ENCODE measurements around the gene FTH1. TPM values are rescaled to one million over a fixed set of nuclear protein-coding genes. Genes with fewer than 3 reads are reported as not detected.
"Not testable (repeated sequence)": the region's sequence is repeated elsewhere in the genome, so short reads cannot be mapped to it uniquely, and the experiment has no call there.

FTH1 gene
- total RNA-seq, 1 experiment from 2014 or later, result 651 TPM

- DNase-seq (ENCODE audit: low spot score), result peak; percentile 24
These were observed 4.0 kb downstream of the FTH1 start for GRCh38 chr11:61963282-61964057.

DNA sequence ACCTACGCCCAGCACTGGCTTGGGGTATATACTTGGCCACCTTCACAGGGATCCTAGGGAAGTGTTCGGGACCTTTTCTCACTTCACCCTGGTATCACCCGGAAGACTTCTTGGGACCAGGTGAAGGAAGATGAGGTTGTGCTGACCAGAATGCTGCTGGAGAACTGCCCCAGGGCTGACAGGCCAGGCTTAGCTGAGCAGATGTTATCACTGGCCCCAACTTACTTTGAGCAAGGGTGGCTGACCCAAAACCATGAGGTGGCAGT is 4.5 kb downstream of the FTH1 start:
- no peak for DNase-seq (ENCODE audit: low spot score)

DNA sequence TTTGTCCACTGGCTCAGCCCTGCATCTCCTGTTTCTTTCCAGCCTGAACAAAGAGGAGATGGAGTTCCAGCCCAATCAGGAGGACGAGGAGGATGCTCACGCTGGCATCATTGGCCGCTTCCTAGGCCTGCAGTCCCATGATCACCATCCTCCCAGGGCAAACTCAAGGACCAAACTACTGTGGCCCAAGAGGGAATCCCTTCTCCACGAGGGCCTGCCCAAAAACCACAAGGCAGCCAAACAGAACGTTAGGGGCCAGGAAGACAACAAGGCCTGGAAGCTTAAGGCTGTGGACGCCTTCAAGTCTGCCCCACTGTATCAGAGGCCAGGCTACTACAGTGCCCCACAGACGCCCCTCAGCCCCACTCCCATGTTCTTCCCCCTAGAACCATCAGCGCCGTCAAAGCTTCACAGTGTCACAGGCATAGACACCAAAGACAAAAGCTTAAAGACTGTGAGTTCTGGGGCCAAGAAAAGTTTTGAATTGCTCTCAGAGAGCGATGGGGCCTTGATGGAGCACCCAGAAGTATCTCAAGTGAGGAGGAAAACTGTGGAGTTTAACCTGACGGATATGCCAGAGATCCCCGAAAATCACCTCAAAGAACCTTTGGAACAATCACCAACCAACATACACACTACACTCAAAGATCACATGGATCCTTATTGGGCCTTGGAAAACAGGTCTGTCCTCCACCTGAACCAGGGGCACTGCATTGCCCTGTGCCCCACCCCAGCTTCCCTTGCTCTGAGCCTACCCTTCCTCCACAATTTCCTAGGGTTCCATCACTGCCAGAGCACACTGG is 5.0 kb downstream of the FTH1 start:
- DNase-seq (ENCODE audit: low spot score), result no peak

DNA sequence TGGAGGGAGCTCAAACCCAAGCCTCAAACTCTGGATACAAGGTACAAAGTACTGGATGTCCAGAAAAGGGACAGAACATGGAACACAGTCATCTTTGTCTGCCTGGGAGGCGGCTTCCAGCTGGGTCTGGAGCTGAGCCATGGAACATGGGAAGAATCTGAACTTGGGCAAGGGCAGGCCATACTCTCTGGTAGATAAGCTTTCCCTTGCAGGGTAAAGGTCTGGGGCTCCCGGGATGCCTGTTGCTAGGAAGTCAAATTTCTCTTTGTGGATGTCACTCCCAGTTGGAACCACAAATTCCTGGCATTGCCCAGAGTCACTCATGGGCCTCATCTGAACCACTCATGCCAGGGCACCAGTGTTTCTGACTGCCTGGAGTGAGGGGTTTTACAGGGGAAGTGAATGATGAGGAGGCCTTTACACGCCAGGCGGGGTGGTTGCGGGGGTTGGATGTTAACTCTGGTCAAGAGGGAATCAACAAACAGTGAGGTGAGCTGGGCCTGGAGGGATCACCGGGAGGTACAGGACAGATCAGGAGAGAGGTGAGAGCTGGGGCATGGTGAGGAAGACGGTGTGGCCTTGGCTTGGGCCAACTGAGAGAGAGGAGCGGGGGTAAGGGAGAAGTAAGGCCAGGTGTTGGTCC is 5.7 kb downstream of the FTH1 start:
- peak; percentile 81 for DNase-seq (ENCODE audit: low spot score)

DNA sequence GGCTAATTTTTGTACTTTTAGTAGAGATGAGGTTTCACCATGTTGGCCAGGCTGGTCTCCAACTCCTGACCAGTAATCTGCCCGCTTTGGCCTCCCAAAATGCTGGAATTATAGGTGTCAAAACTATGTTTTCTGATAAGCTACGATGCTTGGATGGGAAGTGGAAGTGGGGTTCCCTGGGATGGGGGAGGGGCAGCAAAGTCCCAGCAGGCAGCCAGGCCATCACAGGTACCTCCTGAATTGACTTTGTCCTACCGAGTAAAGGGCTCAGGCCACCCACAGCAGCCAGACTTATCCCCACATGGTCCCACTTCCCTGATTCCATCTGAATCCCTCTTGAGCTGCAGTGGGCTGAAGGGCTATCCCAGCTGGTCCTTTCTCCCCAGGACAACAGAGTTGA is 6.9 kb downstream of the FTH1 start:
- no peak for DNase-seq (ENCODE audit: low spot score)

DNA sequence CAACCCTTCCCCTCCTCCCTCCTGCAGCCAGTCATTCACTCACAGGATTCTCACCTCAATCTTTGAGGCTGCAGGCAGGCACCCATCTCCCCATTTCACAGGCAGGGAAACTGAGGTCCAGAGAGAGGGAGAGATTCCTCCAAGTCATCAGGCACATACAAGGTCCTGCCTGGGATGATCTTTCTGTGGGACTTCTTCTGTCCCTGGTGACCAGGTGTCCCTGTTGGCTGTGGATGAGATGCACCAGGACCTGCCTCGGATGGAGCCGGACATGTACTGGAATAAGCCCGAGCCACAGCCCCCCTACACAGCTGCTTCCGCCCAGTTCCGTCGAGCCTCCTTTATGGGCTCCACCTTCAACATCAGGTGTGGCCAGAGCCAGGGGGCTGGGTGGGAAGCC is 7.8 kb downstream of the FTH1 start:
- no peak for DNase-seq (ENCODE audit: low spot score)

- DNase-seq (ENCODE audit: low spot score), result no peak
These were observed 8.3 kb downstream of the FTH1 start for GRCh38 chr11:61959114-61959513.

DNA sequence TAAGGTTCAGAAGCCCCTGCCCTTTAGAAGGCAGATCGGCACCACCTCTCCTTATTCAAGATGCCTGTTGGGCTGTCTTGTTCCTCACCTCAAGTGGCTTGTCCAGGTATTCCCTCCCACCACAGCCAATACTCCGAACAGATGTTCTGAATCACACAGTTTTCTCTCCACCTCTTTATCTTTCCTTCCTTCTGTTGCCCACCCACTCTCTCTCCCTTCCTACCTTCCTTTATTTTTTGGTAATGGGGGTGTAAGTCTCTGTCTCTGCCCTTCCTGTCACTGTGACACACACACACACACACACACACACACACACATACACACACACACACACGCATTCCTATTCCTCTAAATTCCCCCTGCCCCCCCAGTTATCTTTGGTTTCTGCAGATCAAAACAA is 8.8 kb downstream of the FTH1 start:
- DNase-seq (ENCODE audit: low spot score), result no peak

DNA sequence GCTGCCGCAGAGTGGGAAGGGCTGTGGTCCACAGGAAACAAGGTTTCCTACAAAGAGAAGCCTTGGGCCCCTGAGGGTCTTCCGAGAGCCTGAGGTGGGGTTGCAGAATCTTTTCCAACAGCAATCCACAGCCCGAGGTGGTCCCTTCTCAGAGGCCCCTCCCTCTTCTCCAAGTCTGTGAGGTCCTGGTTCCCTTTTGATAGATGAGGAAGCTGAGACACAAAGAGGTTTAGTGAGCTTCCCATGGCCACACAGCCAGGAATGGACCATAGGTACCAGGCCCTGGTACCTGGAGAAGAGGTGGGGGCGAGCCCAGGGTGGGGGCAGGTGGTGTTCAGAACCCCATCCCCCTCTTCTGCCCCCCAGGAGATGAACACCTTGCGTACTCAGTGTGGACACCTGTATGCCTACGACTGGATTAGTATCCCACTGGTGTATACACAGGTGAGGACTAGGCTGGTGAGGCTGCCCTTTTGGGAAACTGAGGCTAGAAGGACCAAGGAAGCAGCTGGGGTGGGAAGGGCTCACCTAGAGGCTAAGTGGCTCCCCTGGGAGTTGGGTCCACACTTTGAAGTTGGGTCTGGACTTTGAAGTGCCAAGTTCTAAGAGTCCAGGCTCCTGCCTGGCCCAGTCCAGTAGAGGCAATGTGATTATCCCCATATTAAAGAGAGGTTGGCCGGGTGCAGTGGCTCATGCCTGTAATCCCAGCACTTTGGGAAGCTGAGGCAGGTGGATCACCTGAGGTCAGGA is 10.2 kb downstream of the FTH1 start:
- no peak for DNase-seq (ENCODE audit: low spot score)

DNA sequence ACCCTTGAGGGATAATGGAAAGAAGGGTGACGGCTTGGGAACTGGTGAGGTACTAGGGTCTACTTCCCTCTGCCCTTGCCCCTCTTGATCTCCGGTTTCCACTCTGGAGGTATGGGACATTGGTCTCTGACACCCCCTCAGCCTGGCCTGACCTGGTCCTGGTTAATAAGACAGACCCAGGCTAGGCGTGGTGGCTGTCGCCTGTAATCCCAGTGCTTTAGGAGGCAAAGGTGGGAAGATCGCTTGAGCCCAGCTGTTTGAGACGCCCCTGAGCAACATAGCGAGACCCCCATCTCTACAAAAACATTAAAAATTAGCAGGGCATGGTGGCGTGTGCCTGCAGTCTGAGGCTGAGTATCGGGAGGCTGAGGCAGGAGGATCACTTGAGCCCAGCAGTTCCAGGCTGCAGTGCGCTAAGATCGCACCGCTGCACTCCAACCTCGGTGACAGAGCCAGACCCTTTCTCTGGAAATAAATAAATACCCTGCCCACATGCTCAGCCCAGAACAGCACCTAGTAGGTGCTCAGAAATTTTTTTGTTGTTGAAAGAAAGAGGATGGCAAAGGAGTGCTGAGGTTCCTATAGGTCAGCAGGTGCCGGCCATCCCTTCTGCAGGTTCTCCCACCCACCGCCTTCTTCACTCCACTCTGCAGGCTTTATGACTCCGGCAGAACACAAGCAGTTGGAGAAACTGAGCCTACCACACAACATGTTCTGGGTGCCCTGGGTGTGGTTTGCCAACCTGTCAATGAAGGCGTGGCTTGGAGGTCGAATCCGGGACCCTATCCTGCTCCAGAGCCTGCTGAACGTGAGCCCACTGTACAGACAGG is 11.0 kb downstream of the FTH1 start:
- DNase-seq (ENCODE audit: low spot score), result no peak

GRCh38 chr11:61955422-61956135 is 11.9 kb downstream of the FTH1 start:
- DNase-seq (ENCODE audit: low spot score), result no peak

GRCh38 chr11:61954851-61955421 is 12.5 kb downstream of the FTH1 start:
- DNase-seq (ENCODE audit: low spot score), result no peak

DNA sequence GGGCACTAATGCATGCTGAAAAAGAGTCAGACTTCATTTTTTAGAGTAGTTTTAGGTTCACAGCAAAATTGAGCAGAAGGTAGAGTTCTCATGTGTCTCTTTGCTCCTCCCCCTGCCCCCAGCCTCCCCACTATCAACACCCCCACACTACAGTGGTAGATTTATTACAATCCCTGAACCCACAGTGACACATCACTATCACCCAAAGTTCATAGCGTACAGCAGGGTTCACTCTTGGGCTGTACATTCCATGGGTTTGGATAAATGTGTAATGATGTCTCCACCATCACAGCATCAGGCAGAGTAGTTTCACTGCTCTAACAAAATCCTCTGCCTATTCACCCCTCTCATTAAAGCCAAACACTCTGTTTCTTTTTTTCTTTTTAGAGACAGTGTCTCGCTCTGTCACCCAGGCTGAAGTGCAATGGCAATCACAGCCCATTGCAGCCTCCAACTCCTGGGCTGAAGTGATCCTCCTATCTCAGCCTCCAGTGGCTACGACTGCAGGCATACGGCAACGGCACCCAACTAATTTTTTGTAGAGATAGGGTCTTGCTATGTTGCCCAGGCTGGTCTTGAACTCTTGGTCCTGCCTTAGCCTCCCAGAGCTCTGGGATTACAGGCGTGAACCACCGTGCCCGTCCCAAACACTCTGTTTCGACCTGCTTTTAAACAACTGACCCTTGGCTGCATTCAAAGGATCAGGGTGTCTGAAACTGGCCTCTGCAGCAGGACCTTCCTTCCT is 13.2 kb downstream of the FTH1 start:
- no peak for DNase-seq (ENCODE audit: low spot score)

DNA sequence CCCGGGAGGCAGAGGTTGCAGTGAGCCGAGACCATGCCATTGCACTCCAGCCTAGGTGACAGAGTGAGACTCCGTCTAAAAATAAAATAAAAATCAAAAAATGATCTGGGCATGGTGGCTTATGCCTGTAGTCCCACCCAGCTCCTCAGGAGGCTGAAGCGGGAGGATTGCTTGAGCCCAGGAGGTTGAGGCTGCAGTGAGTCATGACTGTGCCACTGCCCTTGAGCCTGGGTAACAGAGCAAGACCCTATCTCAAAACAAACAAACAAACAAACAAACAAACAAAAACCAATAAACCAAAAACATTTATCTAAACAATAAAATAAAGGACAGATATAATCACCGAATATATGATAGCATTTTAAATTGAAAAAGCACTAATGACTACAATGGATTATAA is 13.8 kb downstream of the FTH1 start:
- DNase-seq (ENCODE audit: low spot score), result not testable (repeated sequence)

GRCh38 chr11:61952882-61953281 is 14.6 kb downstream of the FTH1 start:
- DNase-seq (ENCODE audit: low spot score), result no peak

DNA sequence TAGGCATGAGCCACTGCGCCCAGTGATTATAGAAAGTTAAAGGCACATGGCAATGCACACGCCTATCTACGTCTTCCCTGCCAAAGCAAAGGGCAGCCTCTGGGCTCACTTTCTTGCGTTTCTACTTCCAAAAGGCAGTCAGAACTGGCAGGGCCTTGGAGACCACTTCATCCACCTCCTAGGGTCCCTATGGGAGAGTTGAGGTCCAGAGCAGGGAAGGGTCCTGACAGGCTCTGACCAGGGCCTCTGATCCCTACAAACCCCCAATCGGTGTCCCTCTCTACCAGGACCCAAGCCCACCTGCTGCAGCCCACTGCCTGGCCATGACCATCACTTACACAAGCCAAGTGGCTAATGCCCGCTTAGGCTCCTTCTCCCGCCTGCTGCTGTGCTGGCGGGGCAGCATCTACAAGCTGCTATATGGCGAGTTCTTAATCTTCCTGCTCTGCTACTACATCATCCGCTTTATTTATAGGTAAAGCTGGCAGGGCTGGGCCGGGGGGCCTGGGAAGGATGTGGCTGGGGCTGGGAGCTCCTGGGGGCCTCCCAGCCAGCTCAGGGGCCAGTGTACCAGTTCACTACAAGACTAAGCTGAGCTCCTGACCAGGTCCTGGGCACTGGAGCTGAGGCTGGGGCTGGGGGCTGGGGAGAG is 15.8 kb downstream of the FTH1 start:
- DNase-seq (ENCODE audit: low spot score), result no peak

DNA sequence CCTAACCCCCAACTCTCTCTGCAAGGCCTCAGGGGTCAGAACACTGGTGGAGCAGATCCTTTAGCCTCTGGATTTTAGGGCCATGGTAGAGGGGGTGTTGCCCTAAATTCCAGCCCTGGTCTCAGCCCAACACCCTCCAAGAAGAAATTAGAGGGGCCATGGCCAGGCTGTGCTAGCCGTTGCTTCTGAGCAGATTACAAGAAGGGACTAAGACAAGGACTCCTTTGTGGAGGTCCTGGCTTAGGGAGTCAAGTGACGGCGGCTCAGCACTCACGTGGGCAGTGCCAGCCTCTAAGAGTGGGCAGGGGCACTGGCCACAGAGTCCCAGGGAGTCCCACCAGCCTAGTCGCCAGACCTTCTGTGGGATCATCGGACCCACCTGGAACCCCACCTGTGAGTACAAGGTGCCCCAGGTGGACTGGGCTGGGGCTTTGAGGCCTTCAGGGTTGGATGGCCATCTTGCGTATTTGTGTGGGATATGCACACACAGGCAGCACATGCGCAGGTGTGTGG is 17.3 kb downstream of the FTH1 start, which contains the start of gene BEST1:
Gene BEST1, plus strand, starts transcription at position 317 of the 513 bp plus-strand sequence. CDS start 1,456 bp downstream, outside the sequence.
- no peak for DNase-seq (ENCODE audit: low spot score)

DNA sequence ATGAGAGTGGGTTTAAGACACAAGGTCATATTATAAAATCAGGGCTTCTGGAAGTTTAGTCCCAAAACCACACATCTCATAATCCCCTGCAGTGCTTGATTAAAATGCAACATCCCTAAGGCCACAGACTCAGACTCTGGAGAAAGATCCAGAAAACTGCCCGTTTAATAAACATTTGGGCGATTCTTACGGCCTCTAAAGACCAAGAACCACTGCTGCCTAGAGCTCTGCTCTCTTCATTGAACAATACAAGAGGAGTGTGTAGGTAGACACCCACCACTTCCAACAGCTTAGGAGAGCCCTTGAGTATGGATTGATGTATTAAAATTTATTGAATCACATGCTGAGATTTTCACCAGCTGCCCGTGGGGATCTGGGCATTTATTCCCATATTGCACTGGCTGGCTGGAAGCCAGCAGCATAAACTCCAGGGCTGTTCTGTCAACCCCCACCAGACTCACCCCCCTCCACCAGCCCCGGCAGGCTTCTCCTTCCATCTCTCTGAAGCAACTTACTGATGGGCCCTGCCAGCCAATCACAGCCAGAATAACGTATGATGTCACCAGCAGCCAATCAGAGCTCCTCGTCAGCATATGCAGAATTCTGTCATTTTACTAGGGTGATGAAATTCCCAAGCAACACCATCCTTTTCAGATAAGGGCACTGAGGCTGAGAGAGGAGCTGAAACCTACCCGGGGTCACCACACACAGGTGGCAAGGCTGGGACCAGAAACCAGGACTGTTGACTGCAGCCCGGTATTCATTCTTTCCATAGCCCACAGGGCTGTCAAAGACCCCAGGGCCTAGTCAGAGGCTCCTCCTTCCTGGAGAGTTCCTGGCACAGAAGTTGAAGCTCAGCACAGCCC is 18.0 kb downstream of the FTH1 start:
- DNase-seq (ENCODE audit: low spot score), result peak; percentile 79
